Activated T-helper 17 cell treated with anti-CD3 and anti-CD28 coated beads, Interleukin-2, amount 50 U/mL, for 72 hours (primary cell): Measurements from ENCODE around the gene DNHD1. TPM values are rescaled to one million over a fixed set of nuclear protein-coding genes. Genes with fewer than 3 reads are reported as not detected.

Source experiments
- ATAC-seq: fragments of 150-1000 bp; cut with Tn5 transposase; replicated peaks from 2 replicates; pipeline ENCODE4 v1.10.0; 2021; ENCODE audit warnings: mild to moderate bottlenecking, moderate library complexity
- H3K27ac Mint-ChIP-seq: one replicate; pipeline ENCODE4 v1.8.0; 2022; ENCODE audit warnings: mixed read lengths
- H3K27me3 Mint-ChIP-seq: one replicate; pipeline ENCODE4 v1.8.0; 2022; ENCODE audit warnings: mixed read lengths
- H3K36me3 Mint-ChIP-seq: one replicate; pipeline ENCODE4 v1.8.0; 2022; ENCODE audit warnings: low read depth, mild to moderate bottlenecking, mixed read lengths
- H3K4me1 Mint-ChIP-seq: one replicate; pipeline ENCODE4 v1.8.0; 2022; ENCODE audit warnings: mixed read lengths
- H3K4me3 Mint-ChIP-seq: one replicate; pipeline ENCODE4 v1.8.0; 2022; ENCODE audit warnings: mild to moderate bottlenecking, mixed read lengths
- H3K9me3 Mint-ChIP-seq: one replicate; pipeline ENCODE4 v1.8.0; 2022; ENCODE audit warnings: mixed read lengths
- total RNA-seq, 2 donors: library from RNA; stranded (reverse); gene quantifications; one replicate each; pipeline ENCODE4 v1.2.3, GENCODE V29; 2022

Gene DNHD1
- total RNA-seq, 2 donors from 2014 or later: 25.2 to 39.3 TPM

- Mint-ChIP-seq H3K36me3 (no peaks in the 10 kb centered on the region), H3K4me1 (peaks cover 9% of the 10 kb centered on the region), H3K4me3 (no peak overlapping the region), H3K27ac (no peak overlapping the region), H3K9me3 (no peaks in the 10 kb centered on the region), H3K27me3 (no peaks in the 10 kb centered on the region)
- ATAC-seq: no peak
These were observed 73.8 kb downstream of the DNHD1 start for GRCh38 chr11:6570691-6571427.

GRCh38 chr11:6571434-6572008 is 74.4 kb downstream of the DNHD1 start:
- H3K36me3 Mint-ChIP-seq: no peaks in the 10 kb centered on the region
- no peak overlapping the region for H3K4me3 Mint-ChIP-seq
- H3K27me3 Mint-ChIP-seq: no peaks in the 10 kb centered on the region
- H3K4me1 Mint-ChIP-seq: peaks cover 9% of the 10 kb centered on the region
- no peak overlapping the region for H3K27ac Mint-ChIP-seq
- ATAC-seq: no peak
- no peaks in the 10 kb centered on the region for H3K9me3 Mint-ChIP-seq

- no peak overlapping the region for H3K4me3 Mint-ChIP-seq
- no peak for ATAC-seq
- H3K4me1 Mint-ChIP-seq: peaks cover 9% of the 10 kb centered on the region
- no peaks in the 10 kb centered on the region for H3K9me3 Mint-ChIP-seq
- no peak overlapping the region for H3K27ac Mint-ChIP-seq
- H3K27me3 Mint-ChIP-seq: no peaks in the 10 kb centered on the region
- H3K36me3 Mint-ChIP-seq: no peaks in the 10 kb centered on the region
These were observed 75.1 kb downstream of the DNHD1 start for GRCh38 chr11:6572215-6572614.

- Mint-ChIP-seq H3K36me3 (no peaks in the 10 kb centered on the region), H3K27me3 (no peaks in the 10 kb centered on the region), H3K27ac (peak overlapping the region; percentile 71), H3K9me3 (no peaks in the 10 kb centered on the region), H3K4me3 (no peak overlapping the region), H3K4me1 (peaks cover 5% of the 10 kb centered on the region)
- no peak for ATAC-seq
These were observed 78.0 kb downstream of the DNHD1 start for GRCh38 chr11:6574816-6575715.

- Mint-ChIP-seq H3K9me3 (no peaks in the 10 kb centered on the region), H3K4me3 (no peak overlapping the region), H3K27me3 (no peaks in the 10 kb centered on the region), H3K36me3 (peaks cover 7% of the 10 kb centered on the region), H3K4me1 (peaks cover 5% of the 10 kb centered on the region), H3K27ac (no peak overlapping the region)
- ATAC-seq: no peak
These were observed 79.6 kb downstream of the DNHD1 start for GRCh38 chr11:6576471-6577373.

GRCh38 chr11:6578134-6578533 is 81.1 kb downstream of the DNHD1 start:
- Mint-ChIP-seq H3K9me3 (peaks cover 4% of the 10 kb centered on the region), H3K27me3 (no peaks in the 10 kb centered on the region), H3K27ac (no peak overlapping the region), H3K4me3 (no peak overlapping the region), H3K4me1 (peaks cover 5% of the 10 kb centered on the region), H3K36me3 (peaks cover 20% of the 10 kb centered on the region)
- ATAC-seq: no peak

GRCh38 chr11:6579681-6580080 is 82.6 kb downstream of the DNHD1 start:
- Mint-ChIP-seq H3K27me3 (no peaks in the 10 kb centered on the region), H3K36me3 (peaks cover 36% of the 10 kb centered on the region), H3K4me1 (peaks cover 5% of the 10 kb centered on the region), H3K4me3 (no peak overlapping the region), H3K9me3 (peaks cover 15% of the 10 kb centered on the region), H3K27ac (no peak overlapping the region)
- no peak for ATAC-seq

- Mint-ChIP-seq H3K27me3 (no peaks in the 10 kb centered on the region), H3K9me3 (peaks cover 18% of the 10 kb centered on the region), H3K36me3 (peaks cover 50% of the 10 kb centered on the region), H3K4me3 (no peak overlapping the region), H3K4me1 (peaks cover 4% of the 10 kb centered on the region), H3K27ac (no peak overlapping the region)
- ATAC-seq: no peak
These were observed 86.5 kb downstream of the DNHD1 start for GRCh38 chr11:6583584-6583983.

GRCh38 chr11:6584528-6584927 is 87.4 kb downstream of the DNHD1 start:
- Mint-ChIP-seq H3K36me3 (peaks cover 57% of the 10 kb centered on the region), H3K27ac (no peak overlapping the region), H3K4me1 (peaks cover 4% of the 10 kb centered on the region), H3K27me3 (no peaks in the 10 kb centered on the region), H3K4me3 (no peak overlapping the region), H3K9me3 (peaks cover 18% of the 10 kb centered on the region)
- ATAC-seq: no peak

GRCh38 chr11:6586434-6587359 is 89.6 kb downstream of the DNHD1 start:
- ATAC-seq: no peak
- H3K27ac Mint-ChIP-seq: no peak overlapping the region
- H3K4me3 Mint-ChIP-seq: no peak overlapping the region
- H3K9me3 Mint-ChIP-seq: peaks cover 18% of the 10 kb centered on the region
- H3K36me3 Mint-ChIP-seq: peaks cover 67% of the 10 kb centered on the region
- peaks cover 4% of the 10 kb centered on the region for H3K4me1 Mint-ChIP-seq
- no peaks in the 10 kb centered on the region for H3K27me3 Mint-ChIP-seq

- H3K4me3 Mint-ChIP-seq: no peak overlapping the region
- peaks cover 68% of the 10 kb centered on the region for H3K36me3 Mint-ChIP-seq
- no peaks in the 10 kb centered on the region for H3K27me3 Mint-ChIP-seq
- H3K9me3 Mint-ChIP-seq: peaks cover 18% of the 10 kb centered on the region
- no peak for ATAC-seq
- H3K4me1 Mint-ChIP-seq: peaks cover 4% of the 10 kb centered on the region
- H3K27ac Mint-ChIP-seq: peak overlapping the region; percentile 61
These were observed 90.4 kb downstream of the DNHD1 start for GRCh38 chr11:6587360-6587953.

- Mint-ChIP-seq H3K27ac (peak overlapping the region; percentile 61), H3K4me3 (no peak overlapping the region), H3K27me3 (no peaks in the 10 kb centered on the region), H3K36me3 (peaks cover 69% of the 10 kb centered on the region), H3K9me3 (peaks cover 16% of the 10 kb centered on the region), H3K4me1 (peaks cover 4% of the 10 kb centered on the region)
- ATAC-seq: no peak
These were observed 90.9 kb downstream of the DNHD1 start for GRCh38 chr11:6588018-6588417.
